Activated CD8-positive, alpha-beta memory T cell treated with anti-CD3 and anti-CD28 coated beads, Interleukin-2, amount 50 U/mL, for 24 hours (primary cell): ENCODE data around the gene DCDC2C.

ENCODE experiments used
- DNase-seq: peaks from one replicate; pipeline ENCODE4 v3.0.0-alpha.2; 2020; ENCODE audit errors: extremely low read depth

DCDC2C gene

DNA sequence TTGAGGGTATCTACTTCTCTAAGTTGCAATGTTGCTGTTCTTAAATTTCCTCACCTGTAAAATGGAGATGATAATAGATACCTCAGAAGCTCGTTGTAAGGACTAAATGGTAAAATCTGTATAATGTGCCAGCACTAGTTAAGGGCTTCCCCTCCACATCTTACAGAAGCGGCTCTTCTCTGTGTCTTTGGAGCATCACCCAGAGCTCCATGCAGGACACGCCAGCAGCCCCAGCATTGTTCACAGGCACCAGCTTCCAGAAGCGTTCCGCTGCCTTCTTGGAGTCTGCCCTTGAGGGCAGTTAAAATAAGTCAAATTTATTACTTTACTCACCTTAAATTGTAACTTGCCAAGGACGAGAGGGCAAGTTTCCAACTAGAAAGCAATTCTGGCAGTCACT, 5.8 kb downstream of the DCDC2C start:
- DNase-seq, result no peak

DNA sequence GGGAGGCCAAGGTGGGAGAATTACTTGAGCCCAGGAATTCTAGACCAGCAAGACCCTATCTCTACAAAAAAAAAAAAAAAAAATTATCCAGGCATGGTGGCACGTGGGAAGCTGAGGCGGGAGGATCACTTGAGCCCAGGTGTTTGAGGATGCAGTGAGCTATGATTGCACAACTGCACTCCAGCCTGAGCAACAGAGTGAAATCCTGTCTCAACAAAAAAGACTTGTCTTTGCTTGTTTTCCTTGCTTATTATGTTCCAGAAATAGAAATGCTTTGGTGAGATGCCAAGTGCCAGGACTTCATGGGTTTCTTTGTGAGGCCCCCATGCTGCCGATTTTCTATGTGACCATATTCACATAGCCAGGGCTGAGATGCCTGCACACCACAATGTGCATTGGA, 9.0 kb downstream of the DCDC2C start:
- no peak for DNase-seq

DNA sequence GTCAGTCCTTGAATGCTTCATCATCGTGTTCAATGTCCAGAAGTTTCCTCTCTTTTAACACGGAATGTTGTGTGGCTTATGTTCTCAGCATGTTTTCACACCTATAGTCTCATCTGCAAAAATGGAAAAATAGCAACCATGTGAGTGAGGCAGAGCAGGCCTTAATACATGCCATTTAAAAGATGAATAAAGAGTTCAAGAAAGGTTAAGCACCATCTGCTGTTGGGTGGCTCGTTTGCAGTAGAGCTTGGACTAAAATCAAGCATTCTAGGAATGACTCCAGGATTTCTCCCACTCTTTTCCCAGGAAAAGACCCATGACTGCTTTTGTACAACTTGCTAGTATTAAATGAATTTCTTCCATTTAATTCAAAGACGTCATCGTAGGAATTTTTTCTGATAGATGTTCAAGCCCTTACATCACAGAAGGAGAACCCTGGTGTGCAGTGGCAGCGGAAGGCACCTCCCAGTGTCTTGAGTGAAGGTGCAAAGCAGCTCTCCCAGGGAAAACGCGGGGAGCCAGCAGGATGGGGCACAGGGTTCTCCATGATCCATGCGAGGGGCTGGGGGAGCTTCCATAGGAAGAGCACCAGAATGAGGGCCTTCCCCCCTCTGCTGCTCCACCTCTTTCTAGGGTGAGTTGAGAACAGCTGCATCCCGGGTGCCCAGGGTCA, 9.6 kb downstream of the DCDC2C start:
- no peak for DNase-seq

DNA sequence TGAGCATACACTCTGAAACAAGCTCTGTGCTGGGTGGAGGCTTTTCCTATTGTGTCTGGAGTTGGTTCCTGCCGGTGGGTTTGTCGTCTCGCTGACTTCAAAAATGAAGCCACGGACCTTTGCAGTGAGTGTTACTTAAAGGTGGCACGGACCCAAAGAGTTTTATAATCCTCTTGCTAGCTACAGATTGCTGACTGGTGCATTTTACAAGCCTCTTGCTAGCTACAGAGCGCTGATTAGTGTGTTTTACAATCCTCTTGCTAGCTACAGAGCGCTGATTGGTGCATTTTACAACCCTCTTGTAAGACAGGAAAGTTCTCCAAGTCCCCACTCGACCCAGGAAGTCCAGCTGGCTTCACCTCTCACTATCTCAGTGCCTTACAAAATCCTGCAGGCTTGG, 15.3 kb downstream of the DCDC2C start:
- DNase-seq, result no peak

DNA sequence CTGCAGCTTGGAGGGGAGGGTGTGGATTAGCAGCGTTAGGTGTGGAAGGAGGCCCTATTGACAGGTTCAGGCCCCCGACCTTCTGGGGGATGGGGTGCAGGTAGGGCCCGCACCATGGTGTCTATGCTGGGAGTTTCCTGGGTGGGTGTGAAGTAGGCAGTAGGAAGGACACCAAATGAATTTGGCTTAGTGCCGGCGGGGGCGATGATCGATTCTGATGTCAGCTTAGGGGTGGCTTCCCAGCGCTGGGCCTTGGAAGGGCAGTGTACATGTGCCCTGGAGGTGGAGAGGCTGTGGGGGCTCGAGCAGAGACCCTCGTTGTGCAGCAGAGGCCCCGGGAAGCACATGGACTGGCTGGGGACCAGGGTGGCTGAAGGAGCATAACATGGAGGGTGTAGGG, 21.6 kb downstream of the DCDC2C start:
- DNase-seq, result no peak

DNA sequence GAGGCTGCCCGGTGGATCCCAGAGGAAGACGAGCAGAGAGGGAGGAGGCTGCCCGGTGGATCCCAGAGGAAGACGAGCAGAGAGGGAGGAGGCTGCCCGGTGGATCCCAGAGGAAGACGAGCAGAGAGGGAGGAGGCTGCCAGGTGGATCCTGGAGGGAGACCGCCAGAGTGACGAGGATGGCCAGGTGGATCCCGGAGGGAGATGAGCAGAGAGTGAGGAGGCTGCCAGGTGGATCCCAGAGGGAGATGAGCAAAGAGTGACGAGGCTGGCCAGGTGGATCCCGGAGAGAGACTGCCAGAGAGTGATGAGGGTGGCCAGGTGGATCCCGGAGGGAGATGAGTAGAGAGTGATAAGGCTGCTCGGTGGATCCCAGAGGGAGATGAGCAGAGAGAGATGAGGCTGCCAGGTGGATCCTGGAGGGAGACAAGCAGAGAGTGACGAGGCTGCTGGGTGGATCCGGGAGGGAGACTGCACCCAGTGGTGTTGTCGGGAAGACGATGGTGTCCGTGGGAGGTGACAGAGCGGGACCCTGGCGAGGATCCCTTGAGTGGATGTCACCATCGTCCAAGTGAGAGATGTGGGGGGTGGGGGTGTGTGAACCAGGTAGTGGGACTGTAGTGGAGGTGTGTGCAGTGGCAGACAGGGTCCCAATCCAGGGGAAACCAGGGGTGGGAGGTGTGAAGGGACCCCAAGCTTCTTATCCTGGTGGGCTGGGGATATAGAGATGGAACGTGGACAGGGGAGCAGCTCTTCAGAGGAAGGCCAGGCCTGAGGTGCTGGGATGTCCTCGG, 22.3 kb downstream of the DCDC2C start:
- no peak for DNase-seq

DNA sequence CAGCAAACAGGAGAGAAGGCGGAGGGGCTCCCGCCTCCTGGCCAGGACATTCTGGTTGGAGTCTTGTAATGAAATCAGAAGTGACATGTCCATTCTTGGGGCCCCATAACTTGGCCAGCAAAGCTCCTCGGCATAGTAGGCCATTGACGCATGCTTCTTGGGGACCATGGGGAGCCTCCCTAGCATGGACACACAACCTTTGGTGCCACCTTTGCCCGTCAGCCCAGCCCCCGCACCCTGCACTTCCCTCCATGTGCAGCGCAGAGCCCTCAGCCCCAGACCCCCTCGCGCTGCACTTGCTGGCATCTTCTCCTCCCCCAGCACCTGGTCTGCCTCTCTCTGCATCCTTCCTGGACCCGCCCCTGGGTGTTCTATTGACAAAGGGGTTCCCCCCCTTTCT, 23.1 kb downstream of the DCDC2C start:
- DNase-seq, result no peak

DNA sequence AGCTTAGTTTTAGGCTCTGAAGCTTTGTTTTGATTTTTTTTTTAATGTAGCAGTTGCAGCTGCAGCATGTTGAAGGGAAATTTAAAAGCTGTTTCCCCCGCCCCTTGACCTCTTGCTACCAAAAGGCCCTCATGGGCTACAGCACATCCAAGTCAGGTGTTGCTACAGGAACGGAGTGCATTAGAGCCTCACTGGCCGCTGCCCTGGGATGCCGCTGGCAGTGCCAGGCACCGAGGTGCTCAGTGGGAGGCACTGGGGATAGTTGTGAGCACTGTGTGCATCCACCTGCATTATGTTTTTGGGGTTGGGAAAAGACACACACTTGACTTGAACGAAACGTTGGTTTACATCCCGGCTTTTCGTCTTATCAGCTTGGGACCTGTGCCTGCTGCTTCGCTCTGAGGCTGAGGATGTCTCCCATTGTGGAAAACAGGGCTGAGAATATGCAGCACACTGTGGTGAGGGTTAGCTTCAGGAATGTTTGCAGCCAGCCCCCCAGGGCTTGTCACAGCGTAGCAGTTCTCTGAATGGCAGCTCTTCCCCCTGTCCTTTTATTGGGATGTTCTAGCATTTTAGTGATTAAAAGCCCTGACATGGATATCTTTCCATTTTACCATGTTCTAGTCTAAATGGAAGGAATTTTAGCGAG, 24.1 kb downstream of the DCDC2C start:
- DNase-seq, result no peak

DNA sequence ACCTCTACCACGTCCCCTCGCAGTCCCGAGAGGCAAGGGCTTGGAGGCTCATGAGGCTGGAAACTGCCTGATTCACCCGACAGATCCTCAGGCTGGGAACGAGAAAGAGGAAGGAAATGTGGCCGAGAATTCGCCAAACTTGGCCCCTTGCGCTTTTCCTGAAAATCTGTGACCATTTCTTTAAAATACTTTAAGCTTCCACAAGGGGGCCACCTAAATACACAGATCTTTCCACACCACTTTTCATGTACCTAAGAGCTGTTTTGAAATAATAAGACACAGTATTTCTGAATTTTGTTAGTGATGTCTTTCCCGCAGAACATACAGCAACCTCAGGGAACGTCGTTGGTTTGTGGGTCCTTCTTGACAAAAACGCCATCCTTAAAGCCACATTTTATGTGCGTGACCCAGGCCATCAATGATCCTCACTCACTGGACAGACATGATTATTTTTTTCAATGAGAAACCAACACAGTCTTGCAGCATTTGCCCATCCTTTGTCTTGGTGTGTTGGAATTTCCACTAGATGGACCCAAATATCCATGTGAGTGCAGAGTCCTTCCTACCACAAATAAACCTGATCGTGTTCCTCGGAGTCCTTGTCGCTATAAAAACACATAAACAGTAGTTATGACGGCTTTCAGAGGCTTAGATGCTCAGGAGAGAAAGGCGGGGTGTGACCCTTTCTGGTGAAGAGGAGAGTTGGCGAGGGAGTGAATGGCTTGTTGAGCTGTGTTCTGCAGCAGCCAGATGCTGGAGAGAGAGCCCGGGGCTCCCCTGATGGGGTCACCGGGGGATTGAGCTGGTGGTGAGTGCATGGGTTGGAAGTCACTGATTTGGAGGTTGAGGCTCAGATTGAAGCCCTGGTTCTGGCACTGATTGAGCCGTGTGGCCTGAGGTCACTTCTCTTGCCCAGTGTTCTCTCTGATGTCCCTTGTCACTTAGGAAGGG, 25.0 kb downstream of the DCDC2C start:
- no peak for DNase-seq

DNA sequence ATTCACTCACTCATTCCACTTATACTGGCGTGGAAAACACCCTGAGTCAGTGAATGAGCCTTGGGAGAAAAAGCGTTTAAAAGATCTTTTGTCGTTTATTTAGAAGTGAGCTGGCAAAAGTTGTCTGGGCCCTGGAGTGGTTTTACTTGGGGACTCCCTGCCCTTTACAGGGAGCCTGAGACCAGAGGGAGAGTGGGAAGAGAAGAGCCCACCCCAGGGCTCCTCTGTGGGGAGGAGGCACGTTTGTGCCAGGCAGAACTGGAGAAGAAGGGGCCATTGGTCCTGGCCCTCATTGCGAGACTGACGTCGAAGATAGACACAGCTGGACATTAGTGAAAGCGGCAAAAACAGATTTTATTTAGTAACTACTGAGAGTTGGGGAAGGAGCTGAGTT, 25.7 kb downstream of the DCDC2C start:
- no peak for DNase-seq

DNA sequence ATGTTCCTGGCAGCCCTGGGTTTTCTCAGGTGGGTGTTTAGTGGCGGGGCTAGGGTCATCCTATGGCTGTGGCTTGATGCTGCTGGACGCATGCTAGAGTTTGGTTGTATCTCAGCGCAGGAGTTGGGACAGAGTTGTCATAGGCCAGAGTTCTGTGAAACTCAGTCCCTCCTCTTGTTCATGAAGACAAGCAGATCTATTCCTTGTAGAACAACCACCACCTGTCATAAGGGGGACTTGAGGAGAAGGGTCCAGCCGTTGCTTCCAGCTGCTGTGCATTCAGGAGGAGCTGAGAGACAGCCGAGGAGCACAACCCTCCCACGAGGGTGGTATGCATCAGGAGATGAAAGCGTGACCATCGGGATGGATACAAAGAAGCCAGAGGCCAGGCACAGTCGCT, 26.4 kb downstream of the DCDC2C start:
- no peak for DNase-seq

DNA sequence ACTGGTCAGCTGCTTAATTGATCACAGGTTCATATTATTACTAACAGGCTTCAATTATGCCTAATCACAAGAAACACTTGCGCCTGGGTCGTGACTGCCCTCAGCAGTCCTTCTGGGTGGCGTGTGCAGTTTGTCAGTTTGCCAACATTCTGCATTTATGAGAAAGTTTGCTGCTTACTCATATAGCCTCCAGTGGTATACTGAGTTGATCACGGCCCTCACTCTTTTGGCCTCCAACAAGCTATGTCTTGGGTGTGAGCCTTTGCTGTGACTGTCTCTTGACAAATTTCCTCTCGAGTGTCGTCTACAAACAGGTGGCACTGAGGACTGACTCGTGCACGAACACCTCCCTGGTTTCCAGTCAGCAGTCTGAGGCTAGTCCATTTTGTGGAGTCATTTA, 27.3 kb downstream of the DCDC2C start:
- no peak for DNase-seq

DNA sequence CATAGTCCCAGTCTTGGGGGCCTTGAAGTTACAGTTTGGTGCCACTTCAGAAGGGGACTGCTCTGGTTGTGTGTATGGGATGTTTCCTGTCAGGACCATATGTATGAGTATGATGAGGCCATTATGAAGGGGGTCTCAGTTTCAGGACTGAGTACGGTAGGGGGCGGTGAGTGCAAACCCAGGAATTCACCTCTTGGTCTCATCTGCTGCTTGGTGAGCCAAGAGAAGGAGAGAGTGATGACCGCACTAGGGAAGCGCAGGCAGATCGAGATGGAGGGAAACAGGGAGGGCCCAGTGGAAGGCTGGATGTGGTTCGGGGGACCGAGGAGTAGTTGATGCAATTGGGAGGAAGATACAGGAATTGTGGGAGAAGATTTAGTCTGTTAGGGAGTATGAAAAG, 28.5 kb downstream of the DCDC2C start:
- DNase-seq, result no peak

DNA sequence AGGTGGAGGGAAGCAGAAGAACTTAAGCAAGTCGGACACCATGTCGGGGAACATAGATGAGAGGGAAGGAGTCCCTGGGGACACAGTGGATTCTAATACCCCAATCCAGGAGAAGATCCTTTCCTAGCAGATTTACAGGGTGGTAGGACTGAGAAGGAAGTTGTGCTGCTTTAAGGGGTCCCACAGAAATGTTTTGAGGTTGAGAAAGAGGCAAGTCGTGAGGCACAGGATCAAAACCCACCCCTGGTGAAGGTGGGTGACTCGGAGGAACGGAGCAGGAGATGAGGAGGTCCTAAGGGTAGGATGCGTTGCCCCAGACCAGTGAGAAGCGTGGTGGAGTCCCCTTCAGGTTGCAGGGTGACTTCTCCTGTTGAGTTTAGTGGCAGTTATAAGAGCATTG, 32.7 kb downstream of the DCDC2C start:
- no peak for DNase-seq

DNA sequence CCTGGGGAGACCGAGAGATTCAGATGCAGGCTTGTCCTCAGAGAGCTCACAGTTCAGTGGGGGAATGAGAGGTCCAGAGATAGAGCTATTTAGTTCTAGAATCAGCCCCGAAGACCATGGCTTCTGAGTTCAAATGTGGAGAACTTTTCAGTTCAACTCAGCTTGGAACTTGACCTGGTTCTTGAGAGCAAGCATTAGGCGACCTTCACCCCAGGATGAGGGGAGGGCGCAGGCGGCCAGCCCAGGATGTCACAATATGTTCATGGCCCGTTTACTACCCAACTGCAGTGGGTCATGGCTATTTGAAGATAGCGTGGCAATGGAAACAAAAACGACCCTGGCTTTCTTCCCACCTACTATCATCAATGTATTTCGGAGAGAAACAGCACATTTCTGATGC, 33.8 kb downstream of the DCDC2C start:
- DNase-seq, result no peak

DNA sequence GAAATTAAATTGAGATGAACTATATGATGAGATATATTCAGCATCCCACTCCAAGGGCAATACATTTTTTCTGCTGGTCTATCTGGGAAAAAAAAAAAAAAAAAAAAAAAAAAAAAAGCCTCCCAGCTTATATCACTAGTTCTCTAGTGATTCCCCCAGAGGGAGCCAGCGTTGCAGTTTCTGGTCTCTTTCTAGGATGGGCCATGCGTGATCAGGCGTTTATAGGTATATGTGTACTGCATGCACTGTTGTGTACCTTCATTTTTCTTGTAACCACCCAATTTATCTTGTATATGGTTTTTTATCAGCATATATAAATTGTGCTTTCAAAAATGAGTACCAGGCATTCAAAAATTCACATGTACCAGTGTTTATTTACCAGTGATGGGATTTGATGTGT, 35.1 kb downstream of the DCDC2C start:
- DNase-seq, result no peak

DNA sequence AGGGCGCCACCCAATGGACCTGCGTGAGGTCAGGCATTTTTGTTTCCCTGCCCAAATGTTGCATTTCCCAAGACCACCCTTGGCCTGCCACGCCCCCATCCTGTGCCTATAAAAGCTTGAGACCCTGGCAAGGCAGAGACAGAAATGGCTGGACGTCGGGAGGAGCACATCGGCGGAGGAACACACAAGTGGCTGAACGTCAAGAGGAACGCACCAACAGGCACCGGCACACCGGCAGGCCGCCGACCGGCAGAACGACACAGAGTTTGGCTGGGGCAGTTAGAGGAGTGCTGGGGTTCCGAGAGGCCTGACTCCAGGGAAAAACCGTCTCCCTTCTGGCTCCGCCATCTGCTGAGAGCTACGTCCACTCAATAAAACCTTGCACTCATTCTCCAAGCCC, 35.9 kb downstream of the DCDC2C start:
- DNase-seq, result no peak

DNA sequence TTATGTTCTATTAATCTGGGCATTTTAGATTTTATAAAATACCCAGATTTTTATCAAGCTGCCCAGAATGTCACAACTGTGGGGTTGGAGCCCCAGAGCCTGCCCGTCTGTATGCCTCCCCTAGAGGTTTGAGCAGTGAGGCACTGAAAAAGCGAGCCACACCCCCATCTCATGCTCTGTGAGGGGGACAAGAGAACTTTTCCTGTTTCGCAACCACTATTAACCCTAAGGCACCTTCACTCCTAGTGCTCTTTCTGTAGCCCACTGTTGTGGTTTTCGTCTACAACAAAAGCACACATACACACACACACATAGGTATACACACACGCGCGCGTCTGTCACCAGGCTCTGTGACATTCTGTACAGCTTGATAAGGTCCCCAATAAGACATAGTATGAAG, 38.0 kb downstream of the DCDC2C start:
- DNase-seq, result no peak

DNA sequence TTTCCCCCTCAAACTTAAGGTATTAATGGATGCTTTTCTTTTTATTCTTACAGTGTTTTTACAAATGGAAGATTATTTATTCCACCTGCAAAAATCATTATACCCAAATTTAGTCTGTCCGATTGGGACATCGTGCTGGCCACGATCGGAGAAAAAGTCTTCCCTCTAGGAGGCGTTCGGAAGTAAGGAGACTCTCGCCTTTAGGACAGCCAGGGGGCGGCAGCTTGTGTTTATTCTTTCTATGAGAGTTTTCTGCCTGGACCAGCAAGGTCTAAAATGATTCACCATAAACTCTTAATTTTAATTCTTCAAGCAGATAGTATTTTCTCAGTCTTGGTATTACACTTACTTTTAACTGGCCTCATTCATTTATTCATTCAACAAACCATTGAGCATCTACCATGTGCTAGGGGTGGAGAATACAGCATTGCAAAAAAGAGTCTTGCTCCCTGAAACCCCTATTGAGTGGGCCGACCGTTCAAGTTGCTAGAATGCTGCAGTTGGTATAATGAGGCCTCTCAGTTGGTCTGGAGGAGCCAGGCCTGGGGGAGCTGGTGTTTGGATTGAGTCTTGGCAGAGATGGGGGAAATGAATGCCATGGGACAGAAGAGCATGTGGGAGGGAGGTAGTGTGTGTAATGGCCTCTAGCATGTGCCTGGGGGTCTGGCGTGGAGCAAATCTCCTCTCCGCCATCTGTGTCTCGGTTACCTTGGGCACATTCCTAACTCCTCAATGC, 38.7 kb downstream of the DCDC2C start:
- no peak for DNase-seq

DNA sequence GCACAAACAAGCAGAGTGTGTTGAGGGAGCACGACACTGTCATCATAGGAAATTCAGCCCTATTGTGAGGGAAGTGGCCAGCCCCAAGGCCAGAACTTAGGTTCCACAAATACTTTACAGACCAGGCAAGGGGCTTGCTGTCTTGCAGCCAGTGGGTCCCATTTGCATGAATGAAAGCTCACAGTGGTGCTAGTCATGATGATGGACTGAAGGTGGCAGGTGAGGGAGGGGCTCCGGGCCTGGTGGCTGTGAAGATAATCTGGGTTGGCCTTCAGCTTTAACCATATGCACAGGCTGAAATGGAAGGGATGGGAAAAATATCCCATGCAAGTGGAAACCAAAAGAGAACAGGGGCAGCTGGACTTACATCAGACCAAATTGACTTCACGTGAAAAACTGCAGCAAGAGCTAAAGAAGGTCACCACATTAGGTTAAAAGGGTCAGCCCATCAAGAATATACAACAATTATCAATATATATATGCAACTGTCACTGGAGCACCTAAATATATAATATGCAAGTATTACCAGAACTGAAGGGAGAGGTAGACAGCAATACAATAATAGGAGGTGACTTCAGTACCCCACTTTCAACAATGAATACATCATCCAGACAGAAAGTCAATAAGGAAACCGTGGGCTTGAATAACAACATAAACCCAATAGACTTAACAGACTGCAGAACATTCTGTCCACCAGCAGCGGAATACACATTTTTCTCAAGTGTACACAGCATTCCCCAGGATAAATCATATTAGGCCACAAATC, 39.6 kb downstream of the DCDC2C start:
- no peak for DNase-seq
